ENCODE results near the gene MASP1. TPM values are rescaled to one million over a fixed set of nuclear protein-coding genes. Genes with fewer than 3 reads are reported as not detected.

The MASP1 gene
- total RNA-seq, 4 donors from 2014 or later: 3.8 to 9.9 (median 6.9) TPM

DNA sequence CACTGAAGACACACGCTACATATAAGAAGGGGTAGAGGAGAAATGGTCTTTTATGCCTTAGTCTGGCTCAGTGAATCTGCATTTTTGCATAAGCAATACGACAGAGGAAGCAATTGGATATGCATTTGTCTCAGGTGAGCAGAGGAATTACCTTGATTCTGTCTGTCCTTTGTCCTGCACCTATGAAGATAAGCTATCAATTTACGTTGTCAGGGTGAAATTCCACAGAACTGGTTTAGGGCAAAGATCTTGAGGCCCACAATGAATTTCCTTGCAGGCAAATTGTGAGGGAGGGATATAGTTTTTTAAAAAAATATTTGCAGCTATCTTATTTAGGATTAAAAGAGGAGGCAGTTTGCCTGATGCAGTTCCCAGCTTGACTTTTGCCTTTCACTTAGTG lies 31.6 kb upstream of the MASP1 start:
- ATAC-seq (ENCODE audit: low FRiP score): no peak
- TF ChIP-seq CTCF (IDR thresholded peaks at IDR 0.05): no peak
- DNase-seq (ENCODE audit: low spot score): no peak

DNA sequence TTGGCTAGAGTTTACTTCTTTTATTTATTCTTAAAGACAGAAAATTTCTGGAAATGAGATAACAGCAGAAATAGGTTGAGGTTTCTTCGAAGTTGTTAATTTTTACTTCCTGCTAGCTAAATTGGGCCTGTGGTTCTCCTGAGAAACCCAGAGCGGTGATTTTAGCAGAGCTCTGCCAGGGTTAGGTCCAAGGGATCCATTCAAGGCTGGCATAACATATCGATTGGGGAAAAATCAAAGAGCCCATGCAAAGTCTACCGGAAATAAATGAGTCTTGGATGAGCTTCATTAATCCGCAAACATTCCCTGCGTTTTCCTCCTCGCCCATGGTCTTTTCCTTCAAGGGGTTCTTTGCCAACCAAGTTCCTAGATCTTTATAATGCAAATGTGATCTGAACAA lies 30.8 kb upstream of the MASP1 start:
- no peak for TF ChIP-seq CTCF (IDR thresholded peaks at IDR 0.05)
- no peak for ATAC-seq (ENCODE audit: low FRiP score)
- DNase-seq (ENCODE audit: low spot score): no peak

- no peak for DNase-seq (ENCODE audit: low spot score)
These were observed 30.2 kb upstream of the MASP1 start for GRCh38 chr3:187321766-187322165.

GRCh38 chr3:187319699-187320302 lies 28.3 kb upstream of the MASP1 start:
- DNase-seq (ENCODE audit: low spot score) (peak; percentile 84), ATAC-seq (ENCODE audit: low FRiP score) (peak; percentile 93)
- TF ChIP-seq CTCF (IDR thresholded peaks at IDR 0.05): peak in 2 of 3 donors; percentile 62 to 83

More at GRCh38 chr3:187321766-187322165, 30.2 kb upstream of the MASP1 start:
- no peak for ATAC-seq (ENCODE audit: low FRiP score)
- no peak for TF ChIP-seq CTCF (IDR thresholded peaks at IDR 0.05)

DNA sequence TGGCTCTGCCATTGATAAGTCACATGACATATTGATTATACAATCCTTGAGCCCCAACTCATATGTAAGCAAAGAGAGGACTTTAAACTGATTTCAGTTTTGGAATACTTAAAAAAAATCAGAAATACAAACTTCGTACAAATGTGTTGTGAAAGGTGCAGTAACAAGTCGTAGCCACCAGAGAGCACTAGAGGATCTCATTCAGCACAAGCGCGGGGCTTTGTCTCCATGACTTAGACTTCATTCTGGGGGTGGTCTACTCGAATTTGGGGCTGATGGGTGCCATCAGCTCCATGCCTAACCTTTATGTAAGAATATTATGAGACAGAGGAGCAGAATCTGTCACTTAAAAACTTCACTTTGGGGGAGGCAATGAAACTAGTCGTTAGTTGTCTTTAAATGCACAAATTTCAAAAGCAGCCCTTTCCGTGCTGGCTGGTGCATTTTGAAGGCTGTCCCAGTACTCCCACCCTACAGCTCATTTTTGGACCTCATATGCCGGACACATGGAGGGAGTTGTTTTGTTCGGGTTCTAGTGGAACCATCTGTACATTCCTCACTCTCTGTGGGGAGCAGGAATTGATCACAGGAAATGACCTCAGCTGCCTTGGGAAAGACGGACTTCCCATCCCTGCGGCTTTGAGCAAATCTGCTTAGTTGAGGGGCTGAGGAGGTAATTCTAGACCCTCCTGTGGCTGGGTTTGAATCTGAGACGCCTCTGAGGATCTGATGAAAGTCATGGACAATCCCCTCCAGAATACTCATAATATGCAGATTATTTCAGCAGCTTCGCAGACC lies 27.5 kb upstream of the MASP1 start:
- DNase-seq (ENCODE audit: low spot score): peak; percentile 33
- peak in 2 of 3 donors; percentile 10 to 42 for TF ChIP-seq CTCF (IDR thresholded peaks at IDR 0.05)

DNA sequence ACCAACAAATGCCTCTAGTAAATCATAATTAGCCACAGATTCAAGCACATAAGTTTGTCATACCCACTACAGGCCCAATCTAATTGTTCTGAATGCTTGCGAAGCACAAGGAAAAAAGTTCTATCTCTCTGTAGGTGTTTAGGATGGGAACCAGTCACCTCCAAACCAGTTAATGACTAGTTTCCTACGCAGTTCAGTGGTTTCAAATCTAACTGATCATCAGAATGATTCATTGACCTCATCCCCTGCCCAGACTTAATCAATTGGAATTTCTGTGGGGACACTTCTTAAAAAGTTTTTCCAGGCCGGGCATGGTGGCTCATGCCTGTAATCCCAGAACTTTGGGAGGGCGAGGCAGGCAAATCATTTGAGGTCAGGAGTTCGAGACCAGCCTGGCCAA lies 24.3 kb upstream of the MASP1 start:
- ATAC-seq (ENCODE audit: low FRiP score) (no peak), DNase-seq (ENCODE audit: low spot score) (no peak)
- no peak for TF ChIP-seq CTCF (IDR thresholded peaks at IDR 0.05)

More for the DNA sequence above, 27.5 kb upstream of the MASP1 start:
- ATAC-seq (ENCODE audit: low FRiP score): no peak

DNA sequence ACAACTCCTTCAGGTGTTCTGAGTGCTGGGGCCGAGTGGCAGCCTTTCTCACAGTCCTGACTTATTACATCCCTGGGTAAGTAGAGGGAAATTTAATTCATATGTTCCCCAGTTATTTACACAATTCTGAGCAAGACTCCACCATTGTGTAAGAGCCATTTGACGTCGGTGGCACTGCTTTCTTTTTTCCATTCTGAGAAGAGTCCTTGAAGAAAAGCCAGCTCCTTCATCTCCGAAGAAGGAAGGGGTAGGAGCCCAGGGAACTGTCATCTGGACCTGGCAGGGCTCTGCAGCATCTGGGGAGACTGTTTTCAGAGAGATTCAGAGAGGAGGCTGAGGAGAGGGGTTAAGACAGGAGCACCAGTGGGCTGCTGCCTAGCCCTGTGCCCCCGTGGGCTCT lies 22.6 kb upstream of the MASP1 start:
- ATAC-seq (ENCODE audit: low FRiP score) (no peak), DNase-seq (ENCODE audit: low spot score) (no peak)
- no peak for TF ChIP-seq CTCF (IDR thresholded peaks at IDR 0.05)

Data from omental fat pad (tissue), 4 donors.